HG03342 (cell line): Measurements from ENCODE around the gene NUFIP1.
A peak's percentile ranks its signal among the peaks of the same experiment; 100 is the strongest.
"Not testable (repeated sequence)": the region's sequence is repeated elsewhere in the genome, so short reads cannot be mapped to it uniquely, and the experiment has no call there.

Source experiments
- ATAC-seq: cut with Tn5 transposase; IDR thresholded peaks from one replicate; pipeline ENCODE4 v1.9.1; 2021; ENCODE audit warnings: mild to moderate bottlenecking, moderate library complexity; ENCODE audit not compliant: unreplicated experiment

The NUFIP1 gene

GRCh38 chr13:44989071-44989889, at the start of gene NUFIP1, which contains the start of gene GPALPP1:
NUFIP1 (minus strand) TSS chr13:44989471; CDS start chr13:44989436, 35 bp downstream.
GPALPP1 (plus strand) TSS chr13:44989538; CDS start chr13:44989655, 117 bp downstream.
- ATAC-seq = peak; percentile 98

DNA sequence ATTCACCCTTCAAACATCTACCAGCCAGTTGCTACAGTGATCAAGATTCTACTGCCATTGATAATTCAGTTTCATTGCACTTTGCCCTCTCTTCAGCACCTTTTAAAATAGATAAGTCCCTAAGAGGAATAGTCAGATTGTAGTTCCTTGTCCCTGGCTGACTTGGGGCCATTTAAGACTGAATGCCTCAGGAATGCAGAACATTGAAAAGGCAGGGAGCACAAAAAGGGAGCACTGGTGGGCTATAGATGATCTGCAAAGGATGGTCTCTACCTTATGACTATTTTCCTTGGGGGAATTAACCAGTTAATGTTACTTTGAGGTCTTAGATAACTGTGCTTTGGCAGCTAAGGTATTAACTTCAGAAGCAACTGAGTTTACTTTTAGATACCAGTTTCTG, 46.9 kb upstream of the NUFIP1 start:
- no peak for ATAC-seq

DNA sequence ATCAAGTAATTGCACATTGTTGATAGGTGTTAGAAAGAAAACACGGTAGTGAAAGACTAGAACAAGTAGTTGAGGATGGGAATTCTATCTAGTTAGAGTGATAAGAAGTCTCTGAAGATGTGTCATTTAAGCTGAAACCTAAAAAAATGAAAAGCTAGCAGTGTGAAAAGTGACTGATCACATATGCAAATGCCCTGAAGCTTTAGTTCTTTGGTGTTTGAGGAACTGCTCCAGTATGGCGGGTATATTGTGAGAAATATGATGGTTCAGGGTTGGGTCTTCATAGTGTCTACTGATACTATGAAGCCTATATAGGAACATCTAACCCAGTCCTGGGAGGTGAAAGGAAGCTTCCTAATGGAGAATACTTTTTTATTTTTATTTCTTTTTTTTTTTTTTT, 45.1 kb upstream of the NUFIP1 start:
- no peak for ATAC-seq

DNA sequence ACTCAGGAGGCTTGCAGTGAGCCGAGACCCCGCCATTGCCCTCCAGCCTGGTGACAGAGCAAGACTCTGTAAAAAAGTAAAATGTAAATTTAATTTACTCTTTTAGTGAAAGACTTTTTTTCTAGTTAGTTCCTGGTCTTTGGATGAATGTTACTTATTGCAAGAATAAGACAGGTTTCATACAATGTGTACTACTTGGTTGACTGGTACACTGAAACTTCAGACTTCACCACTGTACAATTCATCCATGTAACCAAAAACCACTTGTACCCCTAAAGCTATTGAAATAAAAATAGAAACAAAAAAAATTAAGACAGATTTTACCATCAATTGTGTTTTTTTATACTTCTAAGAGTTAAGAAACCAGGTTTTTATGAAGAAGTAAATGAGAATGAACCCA, 35.6 kb upstream of the NUFIP1 start:
- no peak for ATAC-seq

- ATAC-seq = no peak
These were observed 32.0 kb upstream of the NUFIP1 start for GRCh38 chr13:45021250-45021649.

GRCh38 chr13:45019981-45020380, 30.7 kb upstream of the NUFIP1 start:
- ATAC-seq = not testable (repeated sequence)

DNA sequence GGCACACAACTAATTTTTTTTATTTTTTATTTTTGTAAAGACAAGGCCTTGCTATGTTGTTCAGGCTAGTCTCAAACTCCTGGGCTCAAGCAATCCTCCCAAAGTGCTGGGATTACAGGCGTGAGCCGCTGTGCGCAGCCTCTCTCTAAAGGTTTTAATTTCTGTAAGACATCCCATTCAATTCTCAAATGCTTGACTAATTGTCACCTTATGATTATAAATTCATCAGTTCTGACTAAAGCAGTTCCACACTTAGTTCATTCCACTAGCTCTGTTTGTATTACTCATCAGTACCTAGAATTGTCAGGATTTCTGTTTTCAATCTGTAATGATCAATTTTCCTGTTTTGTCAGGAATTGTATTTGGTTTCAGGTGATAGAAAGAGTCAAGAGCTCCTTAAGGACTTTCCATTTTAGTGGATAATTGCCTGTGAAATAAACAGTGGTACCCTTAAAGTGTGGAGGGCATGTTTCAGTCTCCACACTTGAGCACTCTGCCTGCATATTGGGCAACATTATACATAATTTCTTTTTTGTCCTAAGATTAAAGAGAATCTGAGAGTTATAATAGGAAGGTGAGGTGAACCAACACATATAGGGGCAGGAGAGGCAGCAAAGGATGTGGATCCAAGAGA, 27.6 kb upstream of the NUFIP1 start:
- ATAC-seq = no peak

- no peak for ATAC-seq
These were observed 26.0 kb upstream of the NUFIP1 start for GRCh38 chr13:45015300-45015699.

DNA sequence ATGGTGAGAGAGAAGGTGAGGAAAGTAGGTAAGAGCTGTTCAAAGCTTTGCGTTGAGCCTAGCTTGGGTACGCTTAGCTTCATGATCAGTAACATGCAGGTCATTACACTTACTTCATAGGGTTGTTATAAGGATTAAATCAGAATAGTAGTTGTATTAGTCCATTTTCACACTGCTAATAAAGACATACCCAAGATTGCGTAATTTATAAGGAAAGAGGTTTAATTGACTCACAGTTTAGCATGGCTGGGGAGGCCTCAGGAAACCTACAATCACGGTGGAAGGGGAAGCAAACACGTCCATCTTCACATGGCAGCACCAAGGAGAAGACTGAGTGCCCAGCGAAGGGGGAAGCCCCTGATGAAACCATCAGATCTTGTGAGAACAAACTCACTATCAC, 21.9 kb upstream of the NUFIP1 start:
- no peak for ATAC-seq

DNA sequence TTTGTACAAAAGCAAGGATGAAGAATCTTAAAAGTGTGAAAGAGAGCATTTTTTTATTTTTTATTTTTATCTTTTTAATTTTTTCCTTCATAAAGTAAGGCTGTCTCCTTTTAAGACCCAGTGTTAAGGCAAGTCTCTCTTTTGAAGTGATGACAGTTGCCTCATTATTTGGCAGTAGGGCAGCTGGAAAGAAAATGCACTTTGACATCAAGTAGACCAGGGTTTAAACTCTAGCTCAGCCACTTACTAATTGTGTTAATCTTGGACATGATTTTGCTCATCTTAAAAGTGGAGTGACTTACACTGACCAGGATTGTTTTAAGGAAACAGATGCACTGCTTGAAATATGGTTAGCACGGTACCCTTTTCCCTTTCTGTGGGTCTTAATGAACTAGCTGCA, 18.6 kb upstream of the NUFIP1 start:
- no peak for ATAC-seq

- ATAC-seq = no peak
These were observed 18.0 kb upstream of the NUFIP1 start for GRCh38 chr13:45007225-45007624.

DNA sequence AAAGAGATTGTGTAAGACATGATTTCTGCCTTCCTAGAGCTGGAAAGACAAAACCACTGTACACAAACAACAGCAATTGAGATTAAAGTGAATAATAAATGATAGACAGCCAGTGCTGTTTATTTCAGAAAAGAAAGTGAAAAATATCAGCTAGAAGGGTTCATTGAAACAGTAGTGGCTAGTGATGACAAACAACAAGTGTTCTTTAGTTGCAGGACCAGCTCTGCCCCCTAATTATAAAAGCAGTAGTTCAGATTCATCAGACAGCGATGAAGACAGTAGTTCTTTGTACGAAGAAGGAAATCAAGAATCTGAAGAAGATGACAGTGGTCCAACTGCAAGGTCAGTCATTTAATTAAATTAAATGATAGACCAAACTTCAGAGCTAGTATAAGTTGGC, 14.8 kb upstream of the NUFIP1 start:
- no peak for ATAC-seq

DNA sequence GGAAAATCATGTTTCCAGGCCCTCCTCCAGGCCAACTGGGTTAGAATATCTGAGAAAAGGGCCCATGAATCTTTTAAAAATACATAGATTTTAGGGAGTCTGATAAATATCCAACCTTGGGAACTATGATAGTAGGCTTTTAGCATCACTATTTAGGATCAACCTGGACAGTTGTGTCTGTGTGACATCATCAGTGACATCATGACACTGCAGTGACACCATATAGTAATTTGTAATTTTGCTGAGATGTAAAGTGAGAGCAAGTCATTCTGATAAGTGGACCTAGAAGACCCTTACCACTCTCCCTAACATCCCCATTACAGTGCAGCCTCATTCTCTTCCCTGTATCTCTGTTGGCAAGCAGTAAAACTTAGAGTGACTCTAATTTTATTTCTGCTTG, 14.1 kb upstream of the NUFIP1 start:
- ATAC-seq = no peak

DNA sequence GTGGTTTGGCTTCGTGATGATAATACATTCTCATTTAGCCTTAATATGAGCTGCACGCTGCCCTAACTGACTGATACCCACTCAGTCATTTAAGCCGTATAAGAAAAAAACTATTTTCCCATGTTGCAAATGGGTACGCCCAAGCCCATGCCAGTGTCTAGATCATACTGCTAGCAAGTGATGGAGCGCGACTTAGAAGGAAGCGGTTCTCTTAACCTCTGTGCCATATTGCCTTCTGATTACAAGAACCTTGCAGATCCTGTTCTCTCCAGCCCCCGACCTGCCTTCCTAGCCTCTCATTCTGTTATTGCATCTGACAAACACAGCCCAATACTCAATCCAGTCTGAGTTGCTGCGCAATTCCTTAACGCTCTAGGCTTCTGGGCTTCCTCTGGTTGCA, 670 bp upstream of the NUFIP1 start:
- ATAC-seq = no peak

DNA sequence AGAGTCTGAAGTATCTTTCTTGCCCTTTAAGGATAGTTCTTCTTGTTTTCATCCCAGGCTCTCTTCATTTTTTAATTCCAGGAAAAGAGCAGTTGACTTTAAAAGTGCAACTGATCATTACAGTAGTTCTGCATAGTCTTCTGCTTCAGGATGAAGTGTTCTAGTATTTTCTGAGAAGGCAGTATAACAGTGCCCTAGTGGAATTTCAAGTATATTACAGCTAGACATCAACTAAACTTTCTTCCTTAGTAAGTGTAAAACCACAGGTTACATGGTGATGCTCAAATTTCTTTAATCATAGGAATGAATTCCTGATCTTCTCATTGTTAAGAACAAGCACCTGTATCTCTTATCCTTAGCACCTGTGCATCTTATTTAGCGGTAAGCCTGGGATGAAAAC, 10.9 kb downstream of the NUFIP1 start:
- ATAC-seq = no peak

DNA sequence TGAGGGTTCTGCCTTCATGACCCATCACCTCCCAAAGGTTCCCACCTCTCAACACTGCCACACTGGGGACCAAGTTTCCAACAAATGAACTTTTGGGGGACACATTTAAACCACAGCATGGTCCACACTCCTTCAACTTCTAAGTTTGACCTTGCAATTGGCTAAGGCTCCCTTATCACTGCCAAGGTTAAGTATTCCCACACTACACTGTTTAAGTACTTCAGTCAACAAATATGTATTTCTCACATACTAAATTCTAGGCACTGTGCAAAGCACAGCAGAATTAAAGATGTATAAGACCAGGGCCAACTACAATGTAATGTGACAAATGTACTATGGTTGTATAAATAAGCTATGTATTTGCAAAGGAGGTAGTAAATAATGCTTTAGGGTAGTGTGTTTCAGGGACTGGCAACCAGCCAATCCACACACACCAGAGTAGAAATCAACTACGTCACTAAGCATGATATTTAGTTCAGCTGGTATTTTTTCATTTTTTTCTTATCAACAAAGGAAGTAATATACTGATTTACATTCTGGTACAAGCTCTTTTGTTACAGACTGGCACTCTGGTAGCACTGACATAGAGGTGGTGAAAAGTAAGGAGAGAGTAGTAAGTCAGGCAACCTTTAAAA, 12.2 kb downstream of the NUFIP1 start:
- ATAC-seq = no peak

GRCh38 chr13:44976196-44976595, 13.1 kb downstream of the NUFIP1 start:
- no peak for ATAC-seq

- ATAC-seq = peak; percentile 58
These were observed 15.0 kb downstream of the NUFIP1 start for GRCh38 chr13:44974056-44974793.

DNA sequence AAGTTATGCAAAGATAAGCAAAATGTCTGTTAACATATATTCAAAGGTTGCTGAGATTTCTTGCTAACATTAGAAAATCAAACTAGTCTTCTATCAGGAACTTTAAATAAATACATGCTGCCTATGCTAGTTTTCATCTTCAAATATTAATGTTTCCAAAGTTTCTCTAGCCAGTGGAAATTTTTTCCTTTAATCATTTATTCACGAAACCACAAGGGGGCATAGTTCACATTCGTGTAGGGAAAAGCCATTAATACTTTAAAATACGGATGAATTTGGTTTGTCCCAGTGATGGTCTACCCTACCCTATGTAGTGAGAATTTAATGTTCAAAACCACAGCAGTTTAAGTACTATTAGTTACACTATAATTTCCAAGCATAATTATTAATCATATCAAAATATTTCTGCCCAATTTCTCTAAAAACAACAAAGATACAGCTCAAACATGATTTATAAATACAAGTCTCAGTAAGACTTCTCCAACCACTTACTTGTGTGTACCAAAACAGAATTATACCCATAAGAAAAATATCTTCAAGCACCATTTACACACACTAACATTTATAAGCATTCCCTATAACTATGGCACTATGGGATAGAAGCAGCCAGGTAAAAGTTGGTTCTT, 16.2 kb downstream of the NUFIP1 start:
- no peak for ATAC-seq

DNA sequence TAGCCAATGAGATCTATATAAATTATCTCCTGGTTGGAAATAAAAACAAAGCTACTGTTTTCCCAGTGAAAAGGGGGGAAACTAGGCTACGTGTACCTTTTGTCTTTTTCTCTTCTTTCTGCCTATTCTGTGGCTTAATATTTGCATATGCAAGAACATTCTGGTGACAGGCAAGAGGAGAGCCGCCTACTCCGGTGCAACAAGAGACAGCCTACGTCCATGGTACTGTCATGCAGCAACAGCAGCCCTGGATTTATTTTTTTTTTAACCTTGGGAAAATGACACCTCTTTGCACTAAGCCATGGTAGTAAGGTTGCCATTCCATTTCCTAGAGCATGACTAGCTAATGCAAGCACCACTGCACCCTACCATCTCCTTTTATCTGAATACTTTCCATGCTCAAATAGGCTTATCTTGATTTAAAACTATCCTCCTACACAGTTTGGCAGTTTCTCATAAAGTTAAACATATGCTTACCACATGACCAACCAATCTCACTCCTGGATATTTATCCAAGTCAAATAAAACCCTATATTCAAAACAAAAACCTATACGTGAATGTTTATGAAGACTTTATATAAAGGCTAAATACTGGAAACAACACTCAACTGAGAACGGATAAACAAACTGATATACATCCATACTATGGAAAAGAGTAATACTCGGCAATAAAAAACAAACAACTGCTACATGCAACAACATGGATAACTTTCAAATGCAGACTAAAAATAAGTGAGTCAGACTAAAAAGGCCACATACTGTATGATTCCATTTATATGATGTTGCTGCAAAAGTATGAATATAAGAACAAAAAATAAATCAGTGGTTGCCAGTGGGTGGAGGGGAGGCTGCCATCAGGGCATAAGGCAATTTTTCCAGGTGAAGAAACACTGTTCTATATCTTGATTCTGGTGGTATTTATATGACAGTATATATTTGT, 17.3 kb downstream of the NUFIP1 start:
- no peak for ATAC-seq
